HepG2 (cell line): Measurements from ENCODE around the gene JAK1. TPM values are rescaled to one million over a fixed set of nuclear protein-coding genes. Genes with fewer than 3 reads are reported as not detected.

Source experiments
- ATAC-seq: fragments of 200-7000 bp; cut with Tn5 transposase; 3 replicates; pipeline ENCODE4 v1.9.1; 2020; ENCODE audit warnings: mild to moderate bottlenecking, moderate library complexity
- BruUV-seq: library from RNA; stranded (reverse); fragments of 400-500 nt; replicated peaks from 2 replicates; lab custom pipeline; 2021; lab: Mats Ljungman, UMichigan
- CTCF ChIA-PET: fragments of 300-600 bp; formaldehyde crosslinking; extraction: SDS; loops from one replicate; lab custom pipeline; 2021; ENCODE audit warnings: low total read pairs, inconsistent platforms, low intra/inter-chr PET ratio; lab: Yijun Ruan, JAX
- POLR2A ChIA-PET: fragments of 350-600 bp; sonication (Branson Sonifier 250); formaldehyde crosslinking; loops from one replicate; lab custom pipeline; 2020; ENCODE audit warnings: antibody characterized with exemption, inconsistent platforms; lab: Yijun Ruan, JAX
- DNase-seq: peaks from one replicate; pipeline ENCODE4 v3.0.0-alpha.2; 2015; ENCODE audit warnings: low spot score
- FAIRE-seq: peaks from 3 replicates; lab custom pipeline; 2011; peaks lifted over from hg19 to GRCh38; lab: Jason Lieb, UNC
- H2AFZ ChIP-seq: one replicate; pipeline ENCODE4 v1.6.1; 2011; ENCODE audit warnings: low read length, inconsistent platforms
- H3K27ac ChIP-seq: fragments of 300-600 bp; 3 replicates; pipeline ENCODE4 v1.8.0; 2011; ENCODE audit warnings: mixed run types, mild to moderate bottlenecking, mixed read lengths, low read length, inconsistent platforms; ENCODE audit not compliant: insufficient read depth; ENCODE audit errors: extremely low read length
- H3K27me3 ChIP-seq, 2 experiments: fragments of 200-600 bp in 1 of 2; 2 replicates in 1 of 2; 3 replicates in 1 of 2; pipeline versions ENCODE4 v1.6.0 to v1.8.0; 2011; ENCODE audit warnings: low read length in 2 of 2, mild to moderate bottlenecking in 2 of 2, moderate library complexity in 2 of 2, inconsistent platforms in 1 of 2; ENCODE audit not compliant: insufficient read depth in 2 of 2, control insufficient read depth in 1 of 2
- H3K36me3 ChIP-seq, 2 experiments: fragments of 200-600 bp in 1 of 2; replicated peaks in 1 of 2; 2 replicates in 1 of 2; 3 replicates in 1 of 2; pipeline versions ENCODE4 v1.5.1 to v1.8.0; 2011; ENCODE audit warnings: low read length in 2 of 2, inconsistent platforms in 1 of 2; ENCODE audit not compliant: insufficient read depth in 2 of 2, control insufficient read depth in 1 of 2
- H3K4me1 ChIP-seq: 2 replicates; pipeline ENCODE4 v1.5.1; 2012; ENCODE audit warnings: low read length, inconsistent platforms; ENCODE audit not compliant: insufficient read depth
- H3K4me2 ChIP-seq: 2 replicates; pipeline ENCODE4 v1.6.0; 2011; ENCODE audit warnings: low read depth, low read length, inconsistent platforms
- H3K4me3 ChIP-seq, 3 experiments: fragments of 200-600 bp in 1 of 3; sonication (generic), shearing (Covaris generic) in 1 of 3; replicated peaks in 1 of 3; 2 replicates each; pipeline ENCODE4 v1.5.1; 2011 to 2016; ENCODE audit warnings: low read length in 3 of 3, inconsistent platforms in 2 of 3, low read depth in 2 of 3, mild to moderate bottlenecking in 2 of 3, control low read depth in 1 of 3, mixed read lengths in 1 of 3; ENCODE audit not compliant: insufficient read depth in 1 of 3
- H3K79me2 ChIP-seq: one replicate; pipeline ENCODE4 v1.6.1; 2011; ENCODE audit warnings: low read length, inconsistent platforms; ENCODE audit not compliant: insufficient read depth
- H3K9ac ChIP-seq: 2 replicates; pipeline ENCODE4 v1.6.0; 2011; ENCODE audit warnings: mild to moderate bottlenecking, low read depth, low read length, inconsistent platforms; ENCODE audit not compliant: insufficient read depth
- H3K9me3 ChIP-seq: 2 replicates; pipeline ENCODE4 v1.5.1; 2012; ENCODE audit warnings: mild to moderate bottlenecking, low read length
- H4K20me1 ChIP-seq: 2 replicates; pipeline ENCODE4 v1.6.0; 2011; ENCODE audit warnings: inconsistent platforms, mild to moderate bottlenecking, low read length, moderate library complexity; ENCODE audit not compliant: insufficient read depth
- BRCA1 ChIP-seq: sonication (generic); formaldehyde crosslinking; IDR thresholded peaks from 2 replicates; pipeline ENCODE4 v1.4.0; 2020; ENCODE audit warnings: missing genetic modification reagents
- DMTF1 ChIP-seq: sonication (generic); formaldehyde crosslinking; IDR thresholded peaks from 2 replicates; pipeline ENCODE4 v1.4.0; 2020; ENCODE audit warnings: mild to moderate bottlenecking, missing genetic modification reagents
- HOXA5 ChIP-seq: sonication (generic); formaldehyde crosslinking; IDR thresholded peaks from 2 replicates; pipeline ENCODE4 v1.4.0; 2020; ENCODE audit warnings: missing genetic modification reagents
- KLF9 ChIP-seq: IDR thresholded peaks from 2 replicates; pipeline ENCODE4 v1.6.1; 2016; ENCODE audit warnings: low read depth
- NFKB2 ChIP-seq: sonication (generic); formaldehyde crosslinking; IDR thresholded peaks from 2 replicates; pipeline ENCODE4 v1.4.0; 2020; ENCODE audit warnings: missing genetic modification reagents, borderline replicate concordance
- NR1H2 ChIP-seq: sonication (generic); formaldehyde crosslinking; IDR thresholded peaks from 2 replicates; pipeline ENCODE4 v1.8.1; 2022; ENCODE audit warnings: low read depth, missing genetic modification reagents, borderline replicate concordance
- RFX1 ChIP-seq: fragments of 450-650 bp; IDR thresholded peaks from 2 replicates; pipeline ENCODE4 v1.6.1; 2017
- SKIL ChIP-seq: sonication (generic); formaldehyde crosslinking; IDR thresholded peaks from 2 replicates; pipeline ENCODE4 v1.8.0; 2022; ENCODE audit warnings: missing genetic modification reagents, mild to moderate bottlenecking, moderate library complexity, borderline replicate concordance
- SMC3 ChIP-seq: IDR thresholded peaks from 2 replicates; pipeline ENCODE4 v1.6.1; 2011; ENCODE audit warnings: low read length, improper control_type of control experiment
- ZBTB38 ChIP-seq: sonication (generic); formaldehyde crosslinking; IDR thresholded peaks from 2 replicates; pipeline ENCODE4 v1.5.1; 2020; ENCODE audit warnings: mild to moderate bottlenecking, missing genetic modification reagents
- ZNF10 ChIP-seq: sonication (generic); formaldehyde crosslinking; IDR thresholded peaks from 2 replicates; pipeline ENCODE4 v1.4.0; 2020; ENCODE audit warnings: mild to moderate bottlenecking, low read depth, missing genetic modification reagents, borderline replicate concordance
- ZNF263 ChIP-seq: sonication (generic); formaldehyde crosslinking; IDR thresholded peaks from 2 replicates; pipeline ENCODE4 v1.4.0; 2020; ENCODE audit warnings: missing genetic modification reagents
- ZNF274 ChIP-seq: sonication (generic); formaldehyde crosslinking; IDR thresholded peaks from 2 replicates; pipeline ENCODE4 v1.5.1; 2020; ENCODE audit warnings: mild to moderate bottlenecking, missing genetic modification reagents
- ZNF383 ChIP-seq: sonication (generic); formaldehyde crosslinking; IDR thresholded peaks from 2 replicates; pipeline ENCODE4 v1.4.0; 2020; ENCODE audit warnings: missing genetic modification reagents, mild to moderate bottlenecking, borderline replicate concordance
- ZNF512 ChIP-seq: sonication (generic); formaldehyde crosslinking; IDR thresholded peaks from 2 replicates; pipeline ENCODE4 v1.4.0; 2020; ENCODE audit warnings: mild to moderate bottlenecking, missing genetic modification reagents
- ZNF550 ChIP-seq: sonication (generic); formaldehyde crosslinking; IDR thresholded peaks from 2 replicates; pipeline ENCODE4 v1.4.0; 2020; ENCODE audit warnings: mild to moderate bottlenecking, missing genetic modification reagents, borderline replicate concordance
- ZNF563 ChIP-seq: sonication (generic); formaldehyde crosslinking; IDR thresholded peaks from 2 replicates; pipeline ENCODE4 v1.8.0; 2022; ENCODE audit warnings: mild to moderate bottlenecking, moderate library complexity, missing genetic modification reagents
- ZNF737 ChIP-seq: sonication (generic); formaldehyde crosslinking; IDR thresholded peaks from 2 replicates; pipeline ENCODE4 v1.5.0; 2020; ENCODE audit warnings: missing genetic modification reagents, mild to moderate bottlenecking, borderline replicate concordance
- ZNF768 ChIP-seq: sonication (generic); formaldehyde crosslinking; IDR thresholded peaks from 2 replicates; pipeline ENCODE4 v1.4.0; 2020; ENCODE audit warnings: missing genetic modification reagents
- WGBS: methylation state at CpG from one replicate; pipeline ENCODE4 v1.1.6; 2017; ENCODE audit warnings: low lambda C conversion rate; 5-methylcytosine and 5-hydroxymethylcytosine counted together
- in situ Hi-C: cut with HindIII; loops from 2 replicates; pipeline ENCODE4 v1.10.0; 2017; ENCODE audit warnings: low pct_unique_long_range_greater_than_20kb; ENCODE audit not compliant: extremely low pct_ligation_motif_present
- intact Hi-C: fragments of 100-400 bp; cut with micrococcal nuclease; formaldehyde crosslinking; loops from one replicate; pipeline ENCODE4 v1.10.0; 2022; ENCODE audit not compliant: unreplicated experiment
- polyA plus RNA-seq, 8 experiments: library from polyadenylated mRNA; depleted of rRNA in 3 of 8; stranded (reverse) in 7 of 8; unstranded in 1 of 8; fragments of >200 nt; fragmentation: Illumina TruSeq in 4 of 8; extraction: Trizol in 4 of 8; gene quantifications; 2 replicates each; pipeline versions ENCODE4 v1.2.1 to v1.2.3, GENCODE V29; 2011 to 2016; ENCODE audit warnings: low read depth in 4 of 8, missing spikeins in 1 of 8, mixed read lengths in 1 of 8; ENCODE audit not compliant: insufficient read depth in 1 of 8
- total RNA-seq, 5 experiments: library from RNA; depleted of rRNA; stranded (reverse); fragments of >200 nt; fragmentation: Illumina TruSeq; extraction: Trizol; gene quantifications; 2 replicates each; pipeline ENCODE4 v1.2.3, GENCODE V29; 2016; ENCODE audit warnings: low read depth in 1 of 5

The JAK1 gene
- total and polyA plus RNA-seq, 2 of the 13 experiments (the other 11 are each of a cell fraction or from before 2014, with no cell fraction given): 23.9 to 42.4 TPM

GRCh38 chr1:65011983-65012382 is 45.6 kb upstream of the JAK1 start (continued):
- TF ChIP-seq ZNF512 (CRISPR knock-in tag): no peak
- TF ChIP-seq KLF9 (CRISPR knock-in tag): no peak
- TF ChIP-seq BRCA1: no peak
- TF ChIP-seq ZNF737 (CRISPR knock-in tag): no peak

GRCh38 chr1:65009724-65010420 is 43.5 kb upstream of the JAK1 start:
- no peaks in the 10 kb centered on the region for H3K27me3 ChIP-seq
- 74% methylated on average over 5 of the region's 5 CpGs for whole genome bisulfite sequencing
- in situ Hi-C loops (no loop called here), intact Hi-C loops (no loop called here)
- no peak for ATAC-seq
- CTCF ChIA-PET: no interaction called here
- peaks cover 6% of the 10 kb centered on the region; the same call in 1 of the 2 replicates for H3K4me1 ChIP-seq
- H3K27ac ChIP-seq: no peak overlapping the region
- no peak for DNase-seq
- no peaks in the 10 kb centered on the region for H3K9me3 ChIP-seq
- POLR2A ChIA-PET: no interaction called here
- no peak overlapping the region for H2AFZ ChIP-seq
- H3K4me2 ChIP-seq: no peak overlapping the region
- no peaks in the 10 kb centered on the region for H4K20me1 ChIP-seq
- no peak overlapping the region for H3K4me3 ChIP-seq
- no TSS peak for BruUV-seq
- FAIRE-seq: no peak
- H3K9ac ChIP-seq: no peak overlapping the region
- no peaks in the 10 kb centered on the region for H3K79me2 ChIP-seq
- H3K36me3 ChIP-seq: no peaks in the 10 kb centered on the region
- TF ChIP-seq ZNF563 (CRISPR knock-in tag): no peak
- TF ChIP-seq DMTF1 (CRISPR knock-in tag): no peak
- no peak for TF ChIP-seq ZNF263
- TF ChIP-seq ZNF383 (CRISPR knock-in tag): no peak
- no peak for TF ChIP-seq ZNF274 (CRISPR knock-in tag)
- TF ChIP-seq ZNF10: no peak
- TF ChIP-seq ZNF550 (CRISPR knock-in tag): no peak
- no peak for TF ChIP-seq RFX1
- no peak for TF ChIP-seq NR1H2 (CRISPR knock-in tag)
- TF ChIP-seq SMC3: no peak
- TF ChIP-seq ZNF768: no peak
- no peak for TF ChIP-seq HOXA5
- TF ChIP-seq SKIL: no peak
- no peak for TF ChIP-seq NFKB2
- no peak for TF ChIP-seq ZBTB38 (CRISPR knock-in tag)
